Prostate gland (tissue), 2 donors: Measurements from ENCODE around the gene FA2H.

Experiments used
- POLR2A ChIP-seq: fragments of 450-650 bp; IDR thresholded peaks from one replicate; pipeline ENCODE4 v1.6.1; 2016; ENCODE audit warnings: antibody characterized with exemption, mild to moderate bottlenecking
- TF ChIP-seq, protein P1 (sequence below), 4 experiments: fragments of 200-600 bp in 2 of 4; fragments of 450-650 bp in 2 of 4; sonication (generic) in 2 of 4; IDR thresholded peaks; 1 replicate in 3 of 4; 2 replicates in 1 of 4; pipeline ENCODE4 v1.5.1; 2016 to 2019; ENCODE audit warnings: antibody characterized with exemption in 4 of 4, mild to moderate bottlenecking in 2 of 4, moderate library complexity in 2 of 4

- TF ChIP-seq, protein P1, sequence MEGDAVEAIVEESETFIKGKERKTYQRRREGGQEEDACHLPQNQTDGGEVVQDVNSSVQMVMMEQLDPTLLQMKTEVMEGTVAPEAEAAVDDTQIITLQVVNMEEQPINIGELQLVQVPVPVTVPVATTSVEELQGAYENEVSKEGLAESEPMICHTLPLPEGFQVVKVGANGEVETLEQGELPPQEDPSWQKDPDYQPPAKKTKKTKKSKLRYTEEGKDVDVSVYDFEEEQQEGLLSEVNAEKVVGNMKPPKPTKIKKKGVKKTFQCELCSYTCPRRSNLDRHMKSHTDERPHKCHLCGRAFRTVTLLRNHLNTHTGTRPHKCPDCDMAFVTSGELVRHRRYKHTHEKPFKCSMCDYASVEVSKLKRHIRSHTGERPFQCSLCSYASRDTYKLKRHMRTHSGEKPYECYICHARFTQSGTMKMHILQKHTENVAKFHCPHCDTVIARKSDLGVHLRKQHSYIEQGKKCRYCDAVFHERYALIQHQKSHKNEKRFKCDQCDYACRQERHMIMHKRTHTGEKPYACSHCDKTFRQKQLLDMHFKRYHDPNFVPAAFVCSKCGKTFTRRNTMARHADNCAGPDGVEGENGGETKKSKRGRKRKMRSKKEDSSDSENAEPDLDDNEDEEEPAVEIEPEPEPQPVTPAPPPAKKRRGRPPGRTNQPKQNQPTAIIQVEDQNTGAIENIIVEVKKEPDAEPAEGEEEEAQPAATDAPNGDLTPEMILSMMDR (IDR thresholded peaks at IDR 0.05) = no peak
- no peak for TF ChIP-seq POLR2A
Measured at GRCh38 chr16:74695450-74696422, 78.9 kb downstream of the FA2H start.
